SU-DHL-6 (cell line): Measurements from ENCODE around the gene COPS7A.

ENCODE experiments used
- H2AFZ ChIP-seq: fragments of 200-600 bp; sonication (generic); 2 replicates; pipeline ENCODE4 v1.6.1; 2014; ENCODE audit warnings: low read depth, mild to moderate bottlenecking, moderate library complexity, mixed read lengths, antibody characterized with exemption, low read length; ENCODE audit not compliant: severe bottlenecking
- H3F3A ChIP-seq: fragments of 200-600 bp; shearing (Covaris generic); 2 replicates; pipeline ENCODE4 v1.6.0; 2016; ENCODE audit warnings: antibody characterized with exemption, mild to moderate bottlenecking; ENCODE audit not compliant: insufficient read depth
- H3K27ac ChIP-seq: fragments of 200-600 bp; sonication (generic); 2 replicates; pipeline ENCODE4 v1.5.1; 2016; ENCODE audit warnings: low read depth, mild to moderate bottlenecking, low read length, moderate library complexity, mixed read lengths
- H3K27me3 ChIP-seq: fragments of 200-600 bp; sonication (generic), shearing (Covaris generic); 2 replicates; pipeline ENCODE4 v1.6.0; 2014; ENCODE audit warnings: mild to moderate bottlenecking, low read length
- H3K36me3 ChIP-seq: fragments of 200-600 bp; sonication (generic); 2 replicates; pipeline ENCODE4 v1.6.1; 2014; ENCODE audit warnings: mild to moderate bottlenecking, low read length, mixed read lengths
- H3K4me2 ChIP-seq: fragments of 300-600, 200-600 bp; shearing (Covaris generic), sonication (generic); 2 replicates; pipeline ENCODE4 v1.6.0; 2014; ENCODE audit warnings: low read length, low read depth, mild to moderate bottlenecking; ENCODE audit not compliant: poor library complexity, severe bottlenecking
- H3K4me3 ChIP-seq: fragments of 200-600 bp; sonication (generic); 2 replicates; pipeline ENCODE4 v1.5.1; 2014; ENCODE audit warnings: antibody characterized with exemption, low read length, mild to moderate bottlenecking, mixed read lengths; ENCODE audit not compliant: insufficient read depth, poor library complexity, severe bottlenecking
- H3K79me2 ChIP-seq: fragments of 200-600 bp; sonication (generic); 2 replicates; pipeline ENCODE4 v1.6.1; 2014; ENCODE audit warnings: mild to moderate bottlenecking, low read length, moderate library complexity; ENCODE audit not compliant: insufficient read depth
- H3K9ac ChIP-seq: fragments of 200-600 bp; sonication (generic); 2 replicates; pipeline ENCODE4 v1.7.0; 2014; ENCODE audit warnings: mild to moderate bottlenecking, low read length
- H3K9me2 ChIP-seq: fragments of 200-600 bp; sonication (generic); replicated peaks from 2 replicates; pipeline ENCODE4 v1.6.1; 2014; ENCODE audit warnings: low read length; ENCODE audit not compliant: insufficient read depth
- H3K9me3 ChIP-seq: fragments of 200-600 bp; sonication (generic); 2 replicates; pipeline ENCODE4 v1.6.1; 2014; ENCODE audit warnings: low read length, mixed read lengths; ENCODE audit not compliant: insufficient read depth
- H4K20me1 ChIP-seq: fragments of 200-600 bp; sonication (generic); 2 replicates; pipeline ENCODE4 v1.6.1; 2014; ENCODE audit warnings: low read depth, mild to moderate bottlenecking, antibody characterized with exemption, low read length, moderate library complexity, mixed read lengths
- CTCF ChIP-seq: fragments of 200-600 bp; sonication (generic); IDR thresholded peaks from one replicate; pipeline ENCODE4 v1.5.1; 2017; ENCODE audit warnings: antibody characterized with exemption, mild to moderate bottlenecking, low read length, moderate library complexity; ENCODE audit not compliant: insufficient read depth, poor library complexity, severe bottlenecking
- EZH2phosphoT487 ChIP-seq: fragments of 200-600 bp; sonication (generic), shearing (Covaris generic); conservative IDR thresholded peaks from 2 replicates; pipeline ENCODE4 v1.6.1; 2018; ENCODE audit warnings: mild to moderate bottlenecking, antibody characterized with exemption, low read length, moderate library complexity, mixed read lengths

COPS7A gene

GRCh38 chr12:6768990-6769389, 45.1 kb downstream of the COPS7A start:
- no peak overlapping the region for H3K4me2 ChIP-seq
- H3F3A ChIP-seq = no peaks in the 10 kb centered on the region
- H3K36me3 ChIP-seq = no peaks in the 10 kb centered on the region
- H3K9me2 ChIP-seq = no peaks in the 10 kb centered on the region
- no peaks in the 10 kb centered on the region for H3K9me3 ChIP-seq
- no peaks in the 10 kb centered on the region for H4K20me1 ChIP-seq
- H3K4me3 ChIP-seq = no peak overlapping the region
- TF ChIP-seq EZH2phosphoT487 (no peak), CTCF (no peak)
- no peak overlapping the region for H3K27ac ChIP-seq
- no peak overlapping the region for H2AFZ ChIP-seq
- no peaks in the 10 kb centered on the region for H3K27me3 ChIP-seq
- no peak overlapping the region for H3K9ac ChIP-seq
- H3K79me2 ChIP-seq = no peaks in the 10 kb centered on the region

GRCh38 chr12:6769666-6770065, 45.8 kb downstream of the COPS7A start:
- Histone ChIP-seq H3K4me2 (no peak overlapping the region), H3K9me2 (no peaks in the 10 kb centered on the region), H3K9ac (no peak overlapping the region), H4K20me1 (no peaks in the 10 kb centered on the region), H3K27ac (no peak overlapping the region), H3F3A (no peaks in the 10 kb centered on the region), H3K36me3 (no peaks in the 10 kb centered on the region), H3K79me2 (no peaks in the 10 kb centered on the region), H3K27me3 (no peaks in the 10 kb centered on the region), H2AFZ (no peak overlapping the region), H3K9me3 (no peaks in the 10 kb centered on the region), H3K4me3 (no peak overlapping the region)
- TF ChIP-seq CTCF (no peak), EZH2phosphoT487 (no peak)

GRCh38 chr12:6770094-6770493, 46.2 kb downstream of the COPS7A start:
- no peak overlapping the region for H3K4me3 ChIP-seq
- no peak for TF ChIP-seq CTCF
- no peak for TF ChIP-seq EZH2phosphoT487
- no peaks in the 10 kb centered on the region for H3K9me2 ChIP-seq
- no peaks in the 10 kb centered on the region for H4K20me1 ChIP-seq
- H2AFZ ChIP-seq = no peak overlapping the region
- no peaks in the 10 kb centered on the region for H3K36me3 ChIP-seq
- no peaks in the 10 kb centered on the region for H3K9me3 ChIP-seq
- H3F3A ChIP-seq = no peaks in the 10 kb centered on the region
- H3K9ac ChIP-seq = no peak overlapping the region
- H3K27me3 ChIP-seq = no peaks in the 10 kb centered on the region
- H3K27ac ChIP-seq = no peak overlapping the region
- no peaks in the 10 kb centered on the region for H3K79me2 ChIP-seq
- no peak overlapping the region for H3K4me2 ChIP-seq
